Activated T-cell treated with anti-CD3 and anti-CD28 coated beads for 1 hour (primary cell): Measurements from ENCODE around the gene ANXA4.
"Not testable (repeated sequence)": the region's sequence is repeated elsewhere in the genome, so short reads cannot be mapped to it uniquely, and the experiment has no call there.

ENCODE experiments used
- DNase-seq: peaks from one replicate; pipeline ENCODE4 v3.0.0-alpha.2; 2020; ENCODE audit warnings: low read depth

ANXA4 gene

GRCh38 chr2:69779258-69780001 is 37.5 kb downstream of the ANXA4 start:
- DNase-seq: no peak

GRCh38 chr2:69780921-69781320 is 39.0 kb downstream of the ANXA4 start:
- DNase-seq: no peak

GRCh38 chr2:69781321-69782248 is 39.7 kb downstream of the ANXA4 start:
- DNase-seq: no peak

GRCh38 chr2:69784228-69784627 is 42.3 kb downstream of the ANXA4 start:
- DNase-seq: no peak

- DNase-seq: no peak
Observed at GRCh38 chr2:69785358-69785757, 43.4 kb downstream of the ANXA4 start.

DNA sequence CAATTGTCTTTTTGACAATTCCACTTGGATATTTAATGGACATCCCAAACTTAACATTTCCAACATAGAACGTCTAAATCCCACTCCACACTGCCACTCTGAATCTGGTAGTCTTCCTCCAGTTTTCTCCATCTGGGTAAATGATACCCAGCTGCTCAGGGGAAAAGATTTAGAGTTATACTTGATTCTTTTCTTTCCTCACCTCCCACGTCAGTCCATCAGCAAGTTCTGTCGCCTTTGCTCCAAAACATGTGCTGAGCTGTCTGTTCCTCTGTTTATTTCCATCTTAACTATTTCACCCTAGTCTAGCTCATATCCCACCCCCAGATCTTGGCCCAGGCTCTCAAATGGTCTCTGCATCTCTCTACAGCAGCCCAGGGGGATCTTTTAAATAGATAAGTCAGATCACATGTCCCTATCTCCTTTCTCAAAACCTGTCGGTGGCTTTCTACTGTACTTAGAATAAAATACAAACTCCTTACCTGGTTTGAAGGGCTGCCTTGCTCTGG is 44.2 kb downstream of the ANXA4 start:
- DNase-seq: no peak

DNA sequence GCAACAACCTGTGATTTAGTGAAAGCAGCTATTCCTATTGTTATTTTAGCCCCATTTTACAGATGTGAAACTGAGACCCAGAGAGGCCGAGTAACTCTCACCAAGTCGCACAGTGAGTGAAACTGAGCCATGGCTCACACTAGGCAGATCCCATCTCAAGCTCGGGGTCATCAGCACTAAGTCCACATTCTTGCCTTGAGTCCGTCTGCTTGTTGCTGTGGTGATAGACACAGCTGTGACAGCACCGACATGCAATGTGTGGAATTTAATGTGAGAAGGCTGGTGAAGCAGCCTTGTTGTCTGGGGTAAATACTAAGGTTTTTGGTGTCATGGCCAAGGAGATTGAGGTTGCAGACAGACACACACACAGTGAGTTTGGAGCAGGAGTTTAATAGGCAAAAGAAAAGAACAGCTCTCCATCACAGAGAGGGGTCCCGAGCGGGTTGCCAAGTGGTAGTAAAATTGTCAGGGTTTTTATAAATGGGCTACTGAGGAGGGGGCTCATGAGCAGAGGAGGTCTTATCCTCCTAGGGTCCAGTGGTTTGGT is 47.3 kb downstream of the ANXA4 start:
- DNase-seq: no peak

DNA sequence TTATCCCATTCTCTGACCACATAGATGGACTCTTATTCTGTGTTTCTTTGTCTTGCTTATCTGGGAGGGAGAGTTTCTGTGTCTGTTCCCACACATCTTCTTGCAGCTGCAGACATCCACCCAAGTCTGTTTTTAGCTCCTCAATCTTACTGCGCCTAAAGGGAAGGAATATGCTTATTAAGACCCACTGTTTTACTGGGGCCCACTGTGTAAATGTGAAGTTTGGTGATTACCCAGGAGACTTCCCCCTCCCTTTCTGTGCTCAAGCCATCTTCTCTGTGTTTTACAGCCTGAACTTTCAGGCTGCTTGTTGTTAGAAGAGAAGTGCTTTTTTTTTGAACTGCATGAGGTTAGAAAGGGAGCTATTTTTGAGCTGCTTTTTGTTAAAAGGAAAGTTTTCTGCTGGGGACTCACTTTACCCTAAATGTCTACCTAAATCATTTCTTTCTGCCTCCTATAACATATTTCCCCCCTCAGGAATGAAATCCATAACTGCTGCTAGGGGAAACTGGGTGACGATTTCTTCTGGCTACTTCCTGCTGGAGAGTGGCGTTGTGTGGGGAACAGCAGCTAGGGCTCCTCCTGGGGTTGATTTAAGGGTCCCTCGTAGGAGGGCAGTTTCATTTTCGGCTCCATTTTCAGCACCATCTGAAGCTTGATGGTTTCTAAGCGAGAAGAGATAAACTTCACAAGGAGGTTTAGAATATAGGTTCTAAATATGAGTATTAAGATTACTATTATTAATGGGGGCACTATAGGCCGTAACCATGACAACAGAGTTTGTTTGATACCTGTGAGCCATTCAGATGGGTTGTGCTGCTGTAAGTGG is 48.1 kb downstream of the ANXA4 start:
- no peak for DNase-seq

DNA sequence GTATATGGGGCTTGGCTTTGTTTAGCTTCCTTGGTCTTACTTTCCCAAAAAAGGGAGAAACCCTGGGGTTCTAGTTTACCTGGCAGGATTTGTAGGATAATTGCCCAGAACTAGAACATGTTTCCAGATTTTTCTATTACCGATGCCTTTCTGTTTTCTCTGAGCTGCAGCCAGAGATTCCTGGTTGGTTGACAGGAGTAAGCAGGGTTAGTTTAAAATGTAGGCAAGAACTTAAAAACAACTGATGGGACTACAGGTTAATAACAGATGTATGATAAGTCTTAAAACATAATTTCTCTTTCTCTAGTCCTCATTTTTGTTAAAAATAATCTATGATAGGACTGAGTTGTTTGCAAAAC is 48.6 kb downstream of the ANXA4 start:
- no peak for DNase-seq

GRCh38 chr2:69791045-69791444 is 49.1 kb downstream of the ANXA4 start:
- DNase-seq: no peak

DNA sequence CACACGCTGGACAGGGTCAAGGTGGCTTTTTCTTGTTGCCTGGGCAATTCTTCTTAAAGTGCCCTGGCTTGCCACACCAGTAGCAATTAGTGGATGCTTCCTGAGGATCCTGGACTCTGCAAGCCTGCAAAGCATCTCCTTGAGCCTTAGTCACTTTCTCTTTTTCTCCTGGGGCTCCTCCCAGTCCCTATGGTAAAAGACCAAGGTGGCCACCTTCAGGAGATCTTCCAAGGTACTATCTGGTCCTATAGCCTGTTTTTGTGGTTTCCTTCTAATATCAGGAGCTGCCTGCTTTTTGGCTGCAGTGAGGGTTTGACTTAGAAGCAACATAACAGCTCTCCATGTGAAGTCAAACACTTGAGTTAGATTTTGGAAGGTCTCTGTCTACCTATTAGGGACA is 54.2 kb downstream of the ANXA4 start:
- no peak for DNase-seq

DNA sequence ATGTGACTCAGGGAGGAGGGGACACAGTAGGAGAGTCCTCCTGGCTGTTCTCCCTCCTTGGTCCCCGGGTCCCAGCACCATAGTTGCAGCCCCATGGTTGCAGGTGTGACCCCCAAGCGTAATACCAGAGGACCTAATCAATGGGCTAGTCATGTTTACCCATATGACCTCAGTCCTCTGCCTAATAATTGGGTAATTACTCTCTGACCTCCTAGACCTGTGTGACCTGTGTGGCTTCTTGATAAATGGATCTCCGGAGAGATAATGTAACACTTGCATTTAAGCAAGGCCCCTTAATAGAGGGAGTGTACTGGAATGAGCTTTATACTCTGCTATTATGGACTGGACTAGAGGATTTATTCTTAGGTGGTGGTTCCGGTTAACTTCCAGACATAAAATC is 55.3 kb downstream of the ANXA4 start:
- DNase-seq: no peak

- DNase-seq: no peak
Observed at GRCh38 chr2:69797836-69798289, 55.9 kb downstream of the ANXA4 start.

- DNase-seq: no peak
Observed at GRCh38 chr2:69798290-69798908, 56.5 kb downstream of the ANXA4 start.

- DNase-seq: no peak
Observed at GRCh38 chr2:69798909-69799526, 57.1 kb downstream of the ANXA4 start.

DNA sequence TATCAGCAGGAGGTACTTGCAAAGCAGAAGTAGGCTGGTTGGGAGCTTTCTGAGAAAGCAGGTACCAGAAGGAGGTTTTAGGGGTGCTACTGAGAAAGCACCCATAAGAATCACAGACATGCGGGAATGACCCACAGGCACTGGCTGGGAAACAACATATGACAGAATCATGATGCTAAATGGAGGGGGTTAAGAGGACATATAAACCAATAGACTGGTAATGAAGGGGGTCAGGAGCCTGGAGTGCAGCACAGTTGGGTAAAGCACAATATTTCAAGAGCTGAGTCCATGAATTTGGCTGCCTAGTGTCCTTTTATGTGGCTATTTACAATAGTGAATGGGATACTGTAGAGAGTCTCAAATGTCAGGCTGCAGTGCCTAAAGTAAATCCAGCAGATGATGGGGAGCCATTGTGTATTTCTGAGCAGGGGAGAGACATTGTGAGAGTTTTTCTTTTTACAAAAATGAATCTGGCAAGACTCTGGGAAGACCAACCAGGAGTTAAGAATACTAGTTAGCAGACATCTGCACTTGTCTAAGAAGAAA is 59.9 kb downstream of the ANXA4 start:
- no peak for DNase-seq

GRCh38 chr2:69802781-69803367 is 60.9 kb downstream of the ANXA4 start:
- not testable (repeated sequence) for DNase-seq

DNA sequence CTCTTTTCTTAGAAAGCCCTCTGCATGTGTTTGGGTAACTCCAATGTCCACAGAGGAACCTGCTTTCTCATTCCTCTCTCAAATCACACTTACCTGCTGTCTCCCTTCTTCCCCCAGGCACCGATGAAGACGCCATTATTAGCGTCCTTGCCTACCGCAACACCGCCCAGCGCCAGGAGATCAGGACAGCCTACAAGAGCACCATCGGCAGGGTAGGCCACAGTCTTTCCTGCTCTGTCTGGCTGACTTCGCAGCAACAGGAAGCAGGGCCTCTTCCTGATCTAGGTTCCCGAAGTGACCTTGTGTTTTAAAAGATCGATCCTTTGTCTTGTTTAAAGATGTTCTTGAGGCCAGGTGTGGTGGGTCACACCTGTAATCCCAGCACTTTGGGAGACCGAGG is 62.5 kb downstream of the ANXA4 start:
- no peak for DNase-seq

GRCh38 chr2:69805887-69806286 is 64.0 kb downstream of the ANXA4 start:
- no peak for DNase-seq

- DNase-seq: no peak
Observed at GRCh38 chr2:69807821-69808540, 66.0 kb downstream of the ANXA4 start.
